ENCODE measurements around the gene EPB41L2. TPM values are rescaled to one million over a fixed set of nuclear protein-coding genes. Genes with fewer than 3 reads are reported as not detected.

The EPB41L2 gene
- total and polyA plus RNA-seq, 2 experiments from 2014 or later = 27.4 to 35.8 TPM

GRCh38 chr6:130967502-130968445 is 95.3 kb downstream of the EPB41L2 start:
- Histone ChIP-seq H3K27me3 (no peaks in the 10 kb centered on the region), H2AFZ (no peak overlapping the region), H3K9me3 (ENCODE audit: low read depth) (no peaks in the 10 kb centered on the region), H3K36me3 (replicated peaks; ENCODE audit: insufficient read depth, low read depth) (no peaks in the 10 kb centered on the region), H3K9me2 (replicated peaks; ENCODE audit: insufficient read depth) (no peaks in the 10 kb centered on the region), H3K4me1 (ENCODE audit: insufficient read depth) (peaks cover 23% of the 10 kb centered on the region), H3K4me2 (no peak overlapping the region), H4K20me1 (ENCODE audit: insufficient read depth, poor library complexity, severe bottlenecking) (no peaks in the 10 kb centered on the region), H3K79me2 (peaks cover 53% of the 10 kb centered on the region), H3K4me3 (no peak overlapping the region), H3K27ac (no peak overlapping the region)
- WGBS (ENCODE audit: low lambda C conversion rate, missing lambda C conversion rate) = 71% methylated on average over 7 of the region's 7 CpGs
- no peak for DNase-seq (ENCODE audit: low spot score)
- TF ChIP-seq EZH2 (IDR thresholded peaks at IDR 0.05; ENCODE audit: borderline replicate concordance) (no peak), EZH2phosphoT487 (IDR thresholded peaks at IDR 0.05; ENCODE audit: low read depth, severe bottlenecking, unreplicated experiment) (no peak), CTCF (IDR thresholded peaks at IDR 0.05; ENCODE audit: poor library complexity) (no peak)

GRCh38 chr6:130966344-130966980 is 96.6 kb downstream of the EPB41L2 start:
- DNase-seq (ENCODE audit: low spot score) = no peak
- Histone ChIP-seq H3K9me3 (ENCODE audit: low read depth) (no peaks in the 10 kb centered on the region), H3K27ac (no peak overlapping the region), H3K4me1 (ENCODE audit: insufficient read depth) (peaks cover 23% of the 10 kb centered on the region), H3K27me3 (no peaks in the 10 kb centered on the region), H3K79me2 (peaks cover 64% of the 10 kb centered on the region), H3K9me2 (replicated peaks; ENCODE audit: insufficient read depth) (no peaks in the 10 kb centered on the region), H3K4me3 (no peak overlapping the region), H4K20me1 (ENCODE audit: insufficient read depth, poor library complexity, severe bottlenecking) (no peaks in the 10 kb centered on the region), H2AFZ (no peak overlapping the region), H3K4me2 (no peak overlapping the region), H3K36me3 (replicated peaks; ENCODE audit: insufficient read depth, low read depth) (no peaks in the 10 kb centered on the region)
- WGBS (ENCODE audit: low lambda C conversion rate, missing lambda C conversion rate) = 94% methylated on average over 8 of the region's 8 CpGs
- no peak for TF ChIP-seq EZH2 (IDR thresholded peaks at IDR 0.05; ENCODE audit: borderline replicate concordance)
- TF ChIP-seq CTCF (IDR thresholded peaks at IDR 0.05; ENCODE audit: poor library complexity) = no peak
- TF ChIP-seq EZH2phosphoT487 (IDR thresholded peaks at IDR 0.05; ENCODE audit: low read depth, severe bottlenecking, unreplicated experiment) = no peak

GRCh38 chr6:130965656-130966055 is 97.4 kb downstream of the EPB41L2 start:
- H2AFZ ChIP-seq = no peak overlapping the region
- peaks cover 23% of the 10 kb centered on the region for H3K4me1 ChIP-seq (ENCODE audit: insufficient read depth)
- H3K9me3 ChIP-seq (ENCODE audit: low read depth) = no peaks in the 10 kb centered on the region
- peaks cover 69% of the 10 kb centered on the region for H3K79me2 ChIP-seq
- H4K20me1 ChIP-seq (ENCODE audit: insufficient read depth, poor library complexity, severe bottlenecking) = no peaks in the 10 kb centered on the region
- TF ChIP-seq CTCF (IDR thresholded peaks at IDR 0.05; ENCODE audit: poor library complexity) (no peak), EZH2phosphoT487 (IDR thresholded peaks at IDR 0.05; ENCODE audit: low read depth, severe bottlenecking, unreplicated experiment) (no peak), EZH2 (IDR thresholded peaks at IDR 0.05; ENCODE audit: borderline replicate concordance) (no peak)
- no peaks in the 10 kb centered on the region for H3K36me3 ChIP-seq (replicated peaks; ENCODE audit: insufficient read depth, low read depth)
- no peak overlapping the region for H3K27ac ChIP-seq
- no peak overlapping the region for H3K4me2 ChIP-seq
- H3K27me3 ChIP-seq = no peaks in the 10 kb centered on the region
- H3K4me3 ChIP-seq = no peak overlapping the region
- no peak for DNase-seq (ENCODE audit: low spot score)
- H3K9me2 ChIP-seq (replicated peaks; ENCODE audit: insufficient read depth) = no peaks in the 10 kb centered on the region
